Measurements from ENCODE around the gene TSC22D2.

Gene TSC22D2

GRCh38 chr3:150410311-150411105, 2.4 kb downstream of the TSC22D2 start:
- in situ Hi-C loops (cut with HindIII; ENCODE audit: low sequenced_read_pairs): loop anchor here (5.0 kb wide), 1 partner anchor 168 kb away; no protein-coding TSS in a partner anchor
- no peak for TF ChIP-seq CTCF (IDR thresholded peaks at IDR 0.05; ENCODE audit: low read depth, low read length, missing control alignments)
- peak overlapping the region; percentile 88 for H3K4me3 ChIP-seq (ENCODE audit: low read depth, low read length)
- DNase-seq (ENCODE audit: low read depth): no peak

- in situ Hi-C loops (cut with HindIII; ENCODE audit: low sequenced_read_pairs): loop anchor here (5.0 kb wide), 1 partner anchor 169 kb away; no protein-coding TSS in a partner anchor
- no peak for TF ChIP-seq CTCF (IDR thresholded peaks at IDR 0.05; ENCODE audit: low read depth, low read length, missing control alignments)
- H3K4me3 ChIP-seq (ENCODE audit: low read depth, low read length): peak overlapping the region; percentile 88
- no peak for DNase-seq (ENCODE audit: low read depth)
These were observed 3.0 kb downstream of the TSC22D2 start for GRCh38 chr3:150411106-150411460.

GRCh38 chr3:150411546-150411945, 3.4 kb downstream of the TSC22D2 start:
- TF ChIP-seq CTCF (IDR thresholded peaks at IDR 0.05; ENCODE audit: low read depth, low read length, missing control alignments): no peak
- DNase-seq (ENCODE audit: low read depth): no peak
- peak overlapping the region; percentile 88 for H3K4me3 ChIP-seq (ENCODE audit: low read depth, low read length)
- in situ Hi-C loops (cut with HindIII; ENCODE audit: low sequenced_read_pairs): loop anchor here (5.0 kb wide), 1 partner anchor 169 kb away; no protein-coding TSS in a partner anchor

GRCh38 chr3:150411976-150412375, 3.9 kb downstream of the TSC22D2 start:
- no peak for TF ChIP-seq CTCF (IDR thresholded peaks at IDR 0.05; ENCODE audit: low read depth, low read length, missing control alignments)
- in situ Hi-C loops (cut with HindIII; ENCODE audit: low sequenced_read_pairs): loop anchor here (5.0 kb wide), 1 partner anchor 170 kb away; no protein-coding TSS in a partner anchor
- peak overlapping the region; percentile 88 for H3K4me3 ChIP-seq (ENCODE audit: low read depth, low read length)
- no peak for DNase-seq (ENCODE audit: low read depth)

- in situ Hi-C loops (cut with HindIII; ENCODE audit: low sequenced_read_pairs): loop anchor here (5.0 kb wide), 1 partner anchor 170 kb away; no protein-coding TSS in a partner anchor
- H3K4me3 ChIP-seq (ENCODE audit: low read depth, low read length): peak overlapping the region; percentile 88
- TF ChIP-seq CTCF (IDR thresholded peaks at IDR 0.05; ENCODE audit: low read depth, low read length, missing control alignments): no peak
- DNase-seq (ENCODE audit: low read depth): peak; percentile 52
These were observed 4.6 kb downstream of the TSC22D2 start for GRCh38 chr3:150412561-150413231.

- in situ Hi-C loops (cut with HindIII; ENCODE audit: low sequenced_read_pairs): loop anchor here (5.0 kb wide), 1 partner anchor 172 kb away; no protein-coding TSS in a partner anchor
- no peak for DNase-seq (ENCODE audit: low read depth)
- peak overlapping the region; percentile 88 for H3K4me3 ChIP-seq (ENCODE audit: low read depth, low read length)
- no peak for TF ChIP-seq CTCF (IDR thresholded peaks at IDR 0.05; ENCODE audit: low read depth, low read length, missing control alignments)
These were observed 6.2 kb downstream of the TSC22D2 start for GRCh38 chr3:150414258-150414657.
